SIG-M5 treated with dmso at 0.1 percent for 504 hours (cell line): Measurements from ENCODE around the gene KCNIP3.
A peak's percentile ranks its signal among the peaks of the same experiment; 100 is the strongest.
"Not testable (repeated sequence)": the region's sequence is repeated elsewhere in the genome, so short reads cannot be mapped to it uniquely, and the experiment has no call there.

Experiments
- DNase-seq: peaks from one replicate; lab custom pipeline; 2025; ENCODE audit not compliant: unreplicated experiment; lab: John Stamatoyannopoulos, UW

The KCNIP3 gene

DNA sequence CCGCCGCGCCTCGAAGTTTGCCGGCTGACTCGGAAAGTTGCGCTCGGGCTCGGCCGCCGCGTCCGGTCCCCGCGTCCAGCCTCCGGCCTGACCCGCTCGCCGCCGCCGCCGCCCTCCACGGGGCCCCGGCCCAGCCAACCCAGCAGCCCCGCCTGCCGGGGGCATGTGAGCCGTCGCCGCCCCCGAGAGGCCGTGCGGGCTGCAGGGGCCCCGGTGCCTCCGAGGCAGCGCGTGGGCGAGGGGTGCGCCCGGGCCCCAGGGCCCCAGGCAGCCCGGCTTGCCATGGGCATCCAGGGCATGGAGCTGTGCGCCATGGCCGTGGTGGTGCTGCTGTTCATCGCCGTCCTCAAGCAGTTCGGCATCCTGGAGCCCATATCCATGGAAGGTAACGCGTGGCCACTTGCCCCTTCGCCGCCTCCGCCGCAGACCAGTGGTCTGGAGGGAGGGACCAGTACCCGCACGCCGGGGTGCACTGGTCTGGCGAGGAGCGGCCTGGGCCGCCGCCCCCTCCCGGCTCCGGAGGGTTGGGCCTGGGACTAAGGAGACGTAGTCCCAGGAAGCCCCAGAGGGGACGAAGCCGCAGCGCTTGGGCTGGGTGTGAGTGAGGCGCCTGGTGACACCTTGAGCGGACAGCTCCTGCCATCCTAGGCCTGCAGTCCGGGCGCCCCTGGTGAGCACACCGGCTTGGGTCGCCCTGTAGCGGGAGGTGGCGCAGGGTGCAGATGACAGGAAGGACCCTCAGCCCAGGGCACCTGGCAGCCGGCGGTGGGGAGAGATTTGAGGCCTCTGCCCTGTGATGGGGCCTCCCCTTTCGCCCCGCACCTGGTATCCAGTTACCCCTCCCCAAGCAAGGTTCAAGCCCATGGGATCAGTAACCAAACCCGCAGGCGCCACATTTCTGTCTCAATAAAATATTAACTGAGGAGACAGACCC, 49.9 kb downstream of the KCNIP3 start:
- DNase-seq = no peak

DNA sequence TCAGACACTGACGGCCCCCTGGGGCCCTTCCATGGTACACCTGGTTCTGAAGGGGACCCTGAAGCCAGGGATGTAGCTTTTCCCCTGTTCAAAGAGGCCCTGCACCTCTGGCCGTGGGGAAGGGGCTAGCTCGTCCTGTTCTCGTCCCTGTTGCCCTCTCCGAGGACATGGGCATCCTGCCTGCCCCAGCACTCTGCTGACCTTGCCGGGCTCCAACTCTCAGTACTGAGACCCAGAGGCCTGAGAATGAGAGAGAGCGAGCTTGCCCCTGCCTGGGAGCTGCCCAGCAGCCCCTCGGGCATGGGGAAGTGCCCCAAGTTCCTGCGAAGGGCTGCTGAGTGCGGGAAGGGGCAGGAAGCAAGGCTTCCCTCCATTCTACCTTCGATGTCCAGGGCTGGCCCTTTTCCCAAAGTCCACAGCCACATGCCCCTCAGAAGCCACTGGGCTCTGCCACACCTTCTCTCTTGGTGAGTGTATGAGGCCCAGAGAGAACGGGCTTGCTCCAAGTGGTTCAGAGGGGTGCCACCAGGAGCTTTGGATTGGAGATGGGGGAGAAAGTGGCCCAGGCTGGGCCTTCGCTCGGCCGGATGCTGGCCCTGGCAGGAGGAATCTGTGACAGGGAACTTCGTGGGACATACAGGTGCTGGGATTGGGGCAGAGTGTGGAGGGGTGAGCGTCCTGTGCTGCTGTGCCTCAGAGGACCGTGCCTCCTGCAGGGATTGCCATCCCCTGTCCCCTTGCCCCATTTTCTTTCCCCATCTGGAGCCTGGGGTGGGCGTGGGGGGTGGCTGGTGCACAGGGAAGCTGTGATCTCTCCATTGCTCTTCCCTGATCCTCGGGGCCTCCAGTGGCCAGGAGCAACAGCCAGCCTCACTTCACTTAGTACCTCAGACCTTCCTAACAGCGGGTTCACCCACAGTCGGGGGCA, 50.8 kb downstream of the KCNIP3 start:
- no peak for DNase-seq

DNA sequence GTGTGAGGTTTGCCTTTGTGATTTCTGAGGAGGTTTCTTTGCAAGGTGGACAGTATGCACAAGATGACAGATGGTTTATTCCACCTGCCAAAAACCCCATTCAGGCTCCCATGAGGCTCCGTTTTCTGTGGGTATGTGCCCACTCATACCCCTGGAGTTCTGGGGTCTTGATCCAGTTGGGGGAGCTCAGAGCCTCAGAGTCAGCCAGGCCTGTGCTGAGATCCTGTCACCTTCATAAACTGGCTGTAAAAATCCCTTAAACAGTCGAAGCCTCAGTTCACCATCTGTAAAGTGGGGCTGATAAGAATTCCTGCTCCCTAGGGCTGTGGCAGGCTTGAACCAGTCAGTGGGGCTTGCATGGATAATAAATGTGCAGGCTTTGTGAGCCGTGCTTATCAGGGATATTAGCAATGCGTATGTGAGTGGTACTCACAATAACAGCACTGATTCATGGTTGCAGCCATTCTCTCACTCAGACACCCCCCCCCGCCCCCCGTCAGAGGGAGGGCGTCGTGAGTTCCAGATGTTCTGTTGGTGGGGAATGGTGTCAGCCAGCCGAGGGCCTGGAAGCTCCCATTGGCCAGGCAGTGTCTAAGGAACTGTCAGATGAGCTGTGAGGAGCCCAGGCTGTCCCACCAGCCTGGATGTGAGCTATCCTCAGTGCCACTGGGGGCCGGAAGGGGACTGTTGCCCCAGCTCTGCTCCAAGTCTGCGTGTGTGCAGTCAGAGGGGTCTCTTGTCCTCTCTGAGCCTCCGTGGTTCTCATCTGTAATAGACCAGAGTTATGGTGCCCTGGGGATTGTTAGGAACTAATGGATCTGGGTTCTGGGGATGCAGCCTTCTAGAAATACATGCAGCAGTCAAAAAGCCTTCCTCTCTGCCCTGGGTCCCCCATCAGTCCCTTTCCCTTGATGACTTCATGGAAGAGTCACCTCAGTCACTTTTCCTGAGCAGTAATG, 51.7 kb downstream of the KCNIP3 start:
- no peak for DNase-seq

DNA sequence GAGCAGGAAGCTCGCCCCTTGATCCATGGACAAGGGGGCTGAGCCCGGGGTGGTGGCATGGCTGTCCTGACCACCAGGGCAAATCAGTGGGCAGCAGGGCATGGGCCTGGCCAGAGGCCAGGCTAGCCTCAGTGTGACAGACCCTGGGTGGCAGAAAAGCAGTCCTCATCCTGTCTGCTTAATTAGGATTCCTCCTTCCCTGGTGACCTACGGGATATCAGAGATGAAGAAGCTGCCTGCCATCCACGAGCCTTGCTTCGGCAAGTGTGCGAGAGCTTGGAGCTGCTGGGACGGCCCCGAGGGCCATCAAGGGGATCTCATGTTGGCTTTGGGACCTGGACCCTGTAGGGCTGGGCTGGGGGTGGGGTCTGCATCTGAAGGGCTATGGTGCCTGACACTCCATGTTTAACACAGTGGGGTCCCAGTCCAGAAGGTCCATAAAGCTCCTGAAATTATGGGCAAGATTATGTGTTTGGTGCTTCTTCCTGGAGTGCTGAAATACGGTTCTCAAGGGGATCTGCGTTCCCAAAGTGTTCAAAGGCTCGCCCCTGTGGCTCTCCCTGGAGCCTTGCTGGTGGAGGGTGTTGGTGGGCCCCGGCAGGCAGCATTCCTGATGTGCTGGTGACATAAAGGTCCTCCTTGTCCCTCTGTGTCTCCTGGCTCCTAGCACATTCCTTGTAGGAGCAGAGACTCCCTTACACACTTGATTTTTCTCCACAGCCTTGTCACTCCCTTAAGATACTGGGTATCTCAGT, 52.6 kb downstream of the KCNIP3 start:
- no peak for DNase-seq

DNA sequence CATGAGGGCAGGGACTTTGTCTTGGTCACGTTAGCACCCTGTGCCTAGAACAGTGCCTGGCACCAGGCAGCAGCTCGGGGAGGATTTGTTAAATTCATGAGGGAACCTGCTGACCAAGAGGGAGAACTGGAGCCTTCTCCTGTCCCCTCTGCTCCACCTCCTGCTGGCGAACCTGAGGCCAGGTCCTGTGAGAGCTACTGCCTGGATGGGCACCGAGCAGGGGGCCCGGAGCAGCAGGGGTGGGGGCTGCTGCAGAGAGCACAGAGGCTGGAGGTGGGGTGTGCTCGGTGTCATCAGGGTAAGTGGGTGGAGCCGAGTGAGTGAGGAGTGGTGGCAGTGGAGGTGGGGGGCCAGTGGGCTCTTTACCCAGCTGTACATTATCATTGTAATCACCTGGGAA, 53.2 kb downstream of the KCNIP3 start:
- DNase-seq = no peak

DNA sequence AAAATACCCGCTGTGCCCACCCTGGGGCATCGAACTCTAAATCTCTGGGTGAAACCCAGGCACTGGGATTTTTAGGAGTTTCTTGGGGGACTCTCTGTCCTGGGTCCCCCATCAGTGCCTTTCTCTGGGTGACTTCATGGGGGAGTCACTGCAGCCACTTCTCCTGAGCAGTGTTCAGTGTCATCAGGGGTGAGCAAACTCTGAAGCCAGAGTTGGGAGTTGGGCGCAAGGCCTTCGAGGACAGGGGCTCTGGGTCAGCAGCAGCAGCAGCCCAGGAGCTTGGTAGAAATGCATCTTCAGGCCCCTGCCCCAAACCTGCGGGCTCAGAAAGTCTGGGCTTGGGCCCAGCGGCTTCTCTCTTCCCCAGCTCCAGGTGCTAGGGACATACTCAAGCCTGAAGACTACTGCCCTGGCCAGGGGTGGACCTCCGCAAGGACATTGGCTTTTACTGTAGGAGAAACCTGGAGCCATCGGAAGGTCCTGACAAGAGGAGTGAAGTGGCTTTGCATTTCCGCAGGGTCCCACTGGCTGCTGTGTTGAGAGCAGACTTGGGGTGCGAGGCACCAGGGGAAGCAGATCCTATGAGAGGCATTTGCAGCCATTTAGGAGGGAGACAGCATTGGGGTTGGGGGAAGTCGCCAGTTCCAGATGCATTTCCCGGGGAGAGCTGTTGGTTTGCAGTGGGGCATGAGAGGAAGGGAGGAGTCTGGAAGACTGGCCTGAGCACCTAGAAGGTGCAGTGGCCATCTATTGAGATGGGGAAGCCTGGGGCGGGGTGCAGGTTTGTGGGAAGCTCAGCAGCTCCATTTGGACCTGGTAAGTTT, 53.8 kb downstream of the KCNIP3 start:
- DNase-seq = no peak

DNA sequence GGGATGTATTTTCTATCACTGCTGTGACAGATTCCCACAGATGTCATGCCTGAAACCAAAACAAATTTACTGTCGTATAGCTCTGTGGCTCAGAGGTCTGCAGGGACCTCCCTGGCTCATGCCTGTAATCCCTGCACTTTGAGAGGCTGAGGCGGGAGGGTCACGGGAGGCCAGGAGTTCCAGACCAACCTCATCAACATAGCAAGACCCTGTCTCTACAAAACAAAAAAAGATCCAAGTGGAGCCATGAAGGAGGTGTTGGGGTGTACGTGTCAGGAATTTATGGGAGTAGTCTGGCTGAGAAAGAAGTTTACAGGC, 54.4 kb downstream of the KCNIP3 start:
- DNase-seq = no peak

DNA sequence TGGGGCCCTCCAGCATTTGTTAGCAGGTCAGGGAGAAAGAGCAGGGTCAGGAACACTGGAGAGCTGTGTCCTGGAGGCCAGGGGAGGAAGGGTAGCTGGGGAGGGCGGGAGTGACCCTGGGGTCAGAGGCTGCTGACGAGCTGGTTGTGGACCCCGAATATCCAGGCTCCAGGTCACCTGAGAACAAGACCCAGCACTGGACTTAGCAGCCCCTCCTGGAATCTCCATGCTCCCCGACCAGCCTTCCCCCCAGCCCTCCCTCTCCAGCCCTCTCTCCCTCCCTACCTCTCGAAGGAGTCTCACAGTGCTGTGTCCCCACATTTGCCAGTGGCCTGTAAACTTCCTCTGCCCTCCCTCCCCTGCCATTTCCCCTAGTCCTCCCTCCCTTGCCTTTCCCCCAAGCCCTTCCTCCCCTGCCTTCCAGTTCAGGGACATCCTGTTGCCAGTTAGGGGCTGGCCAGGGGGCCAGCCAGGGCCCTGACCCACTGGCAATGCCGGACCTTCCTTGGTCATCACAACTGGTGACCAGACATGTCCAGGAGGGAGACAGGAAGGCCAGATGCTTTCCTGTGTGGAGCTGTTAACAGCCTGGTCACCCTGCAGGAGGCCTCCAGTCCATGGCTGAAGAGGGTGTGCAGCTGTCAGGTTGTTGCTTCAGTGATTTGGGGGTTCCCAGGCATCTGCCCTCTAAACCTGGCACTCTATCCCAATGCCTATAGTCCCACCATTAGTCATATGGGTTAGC, 55.3 kb downstream of the KCNIP3 start:
- no peak for DNase-seq

DNA sequence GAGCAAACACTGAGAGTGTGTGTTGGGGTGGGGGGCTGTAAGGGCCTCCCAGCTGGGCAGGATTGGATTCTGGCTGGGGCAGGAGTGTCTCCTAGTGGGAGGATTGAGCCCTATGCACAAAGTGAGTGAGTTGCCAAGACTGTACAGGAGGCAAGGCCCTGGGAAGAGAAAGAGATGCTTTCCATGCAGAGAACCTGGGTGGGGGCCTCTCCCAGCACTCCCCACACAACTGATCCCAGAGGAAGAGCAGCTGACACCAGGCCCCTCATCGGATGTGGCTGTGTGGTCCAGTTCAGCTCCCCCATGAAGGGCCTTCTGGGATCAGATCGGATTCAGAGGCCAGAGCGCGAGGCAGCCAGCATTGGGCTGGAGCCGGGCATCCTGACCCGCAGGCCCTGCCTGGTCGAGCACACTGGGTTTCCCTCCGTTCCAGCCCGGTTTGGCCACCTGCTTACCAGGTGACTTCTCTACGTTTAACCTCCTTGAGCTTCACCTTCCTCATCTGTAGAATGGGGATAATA, 56.0 kb downstream of the KCNIP3 start:
- DNase-seq = no peak

DNA sequence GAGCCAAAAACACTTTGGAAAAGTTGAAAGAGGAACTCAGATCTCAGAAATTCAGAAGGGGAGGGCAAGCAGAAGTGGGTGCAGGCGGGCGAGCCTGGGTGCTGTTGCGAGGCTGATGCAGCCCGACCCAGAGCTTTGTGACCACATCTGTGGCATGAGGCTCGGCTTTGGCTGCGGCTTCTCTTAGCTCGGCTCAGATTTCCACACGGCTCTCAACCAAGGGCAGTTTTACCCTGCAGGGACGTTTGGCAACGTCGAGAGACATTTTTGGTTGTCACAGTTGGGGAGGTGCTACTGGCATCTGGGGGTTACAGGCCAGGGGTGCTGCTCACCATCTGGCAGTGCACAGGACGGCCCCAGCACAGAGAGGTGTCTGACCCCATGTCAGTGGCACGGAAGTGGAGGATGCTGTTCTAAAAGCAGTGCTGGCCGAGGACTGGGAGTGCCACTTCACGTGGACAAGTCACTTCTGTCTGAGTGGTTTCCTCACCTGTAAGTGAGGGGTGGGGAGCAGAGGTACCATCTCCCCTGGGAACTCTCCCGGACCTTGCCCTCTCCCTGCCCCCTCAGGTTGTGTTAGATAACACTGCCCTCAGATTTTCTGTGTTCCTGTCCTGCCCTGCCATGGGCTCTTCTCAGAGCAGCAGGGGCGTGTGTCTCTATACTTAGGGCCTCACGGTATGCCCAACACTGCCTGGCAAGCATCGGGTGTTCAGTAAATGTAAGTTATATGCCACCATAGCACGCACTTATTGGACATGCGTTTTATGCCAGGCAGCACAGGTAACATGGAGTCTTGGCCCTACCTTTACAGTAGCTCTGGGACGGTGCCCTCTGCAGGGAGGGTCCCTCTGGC, 56.7 kb downstream of the KCNIP3 start:
- DNase-seq = peak; percentile 41

DNA sequence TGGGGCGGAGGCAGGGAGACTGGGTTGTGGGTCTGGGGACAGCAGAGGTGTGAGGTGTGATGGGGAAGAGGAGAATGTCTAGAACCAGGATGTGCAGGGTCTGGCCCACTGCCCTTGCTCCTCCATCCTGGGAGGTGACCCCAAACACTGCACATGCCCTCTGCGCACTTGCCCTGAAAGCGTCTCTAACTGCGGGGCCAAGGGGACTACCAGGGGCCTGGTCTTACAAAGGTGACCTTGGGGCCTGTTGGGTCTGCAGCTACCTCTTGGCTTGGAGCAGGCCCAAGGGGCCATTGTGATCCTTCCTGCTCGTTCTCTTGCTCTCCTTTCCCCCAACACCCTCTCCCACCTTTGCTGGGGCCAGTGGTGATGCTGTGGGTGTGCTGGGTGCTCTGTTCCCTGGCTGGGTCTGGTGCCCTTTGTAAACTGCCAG, 57.3 kb downstream of the KCNIP3 start:
- DNase-seq = no peak

DNA sequence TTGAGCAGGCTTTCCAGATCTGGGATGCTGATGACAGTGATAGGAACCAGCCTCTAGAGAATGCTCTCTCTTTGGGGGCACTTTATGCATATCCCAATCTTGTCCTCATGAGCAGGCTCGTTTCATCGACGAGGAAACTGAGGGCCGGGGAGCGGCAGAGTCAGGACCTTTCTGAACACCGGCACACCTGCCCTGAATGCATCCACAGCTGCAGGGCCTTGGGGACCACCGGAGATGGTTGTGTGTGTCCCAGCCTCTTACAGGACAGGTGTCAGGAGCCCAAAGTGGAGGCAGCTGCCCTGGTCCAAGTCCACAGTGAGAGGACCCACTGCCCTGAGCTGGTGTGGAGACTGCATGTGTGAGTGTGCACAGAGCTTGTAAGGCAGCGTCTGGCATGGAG, 57.8 kb downstream of the KCNIP3 start:
- DNase-seq = no peak

DNA sequence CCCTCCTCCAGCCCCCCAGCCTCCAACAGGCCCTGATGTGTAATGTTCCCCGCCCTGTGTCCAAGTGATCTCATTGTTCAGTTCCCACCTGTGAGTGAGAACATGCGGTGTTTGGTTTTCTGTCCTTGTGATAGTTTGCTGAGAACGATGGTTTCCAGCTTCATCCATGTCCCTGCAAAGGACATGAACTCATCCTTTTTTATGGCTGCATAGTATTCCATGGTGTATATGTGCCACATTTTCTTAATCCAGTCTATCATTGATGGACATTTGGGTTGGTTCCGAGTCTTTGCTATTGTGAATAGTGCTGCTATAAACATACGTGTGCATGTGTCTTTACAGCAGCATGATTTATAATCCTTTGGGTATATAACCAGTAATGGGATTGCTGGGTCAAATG, 58.3 kb downstream of the KCNIP3 start:
- DNase-seq = not testable (repeated sequence)

DNA sequence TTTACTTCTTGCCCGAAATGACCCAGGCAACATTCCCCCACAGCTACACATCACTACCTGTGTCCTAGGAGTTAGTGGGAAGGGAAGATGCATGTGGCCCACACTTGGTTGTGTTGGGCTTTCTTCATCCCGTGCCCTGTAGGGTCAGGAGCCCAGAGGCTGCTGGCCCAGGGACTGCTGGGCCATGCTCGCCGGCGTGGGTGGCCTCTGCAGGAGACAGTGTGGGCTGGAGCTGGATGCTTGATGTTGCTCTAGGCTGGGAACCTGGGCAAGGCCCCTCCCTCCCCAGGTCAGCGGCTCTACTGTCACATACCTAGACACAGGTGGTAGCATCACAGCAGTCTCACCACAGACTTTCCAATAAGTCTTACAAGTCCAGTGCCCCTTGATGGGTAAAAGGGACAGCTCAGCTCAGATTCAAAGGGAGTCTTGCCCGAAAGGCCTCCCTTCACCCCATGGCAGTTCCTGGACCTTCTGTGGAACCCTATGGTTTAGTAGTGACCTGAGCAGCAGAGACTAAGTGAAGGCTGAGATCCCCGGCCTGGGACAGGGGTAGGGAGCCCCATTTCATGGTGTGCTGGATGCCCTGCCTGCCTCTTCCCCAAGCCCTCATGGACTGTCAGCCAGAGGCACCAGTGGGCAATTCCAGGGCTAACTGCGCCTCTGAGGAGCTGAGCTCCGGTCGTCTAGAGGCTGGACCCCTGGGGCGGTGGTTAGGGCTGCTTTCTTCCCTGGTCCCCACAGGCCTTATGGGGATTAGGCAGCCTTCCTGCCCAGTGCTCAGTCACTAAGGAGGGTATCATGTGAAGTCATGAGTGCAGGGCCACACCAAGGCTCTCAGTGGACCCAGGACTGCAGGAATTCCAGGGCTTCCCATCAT, 59.9 kb downstream of the KCNIP3 start:
- DNase-seq = no peak

DNA sequence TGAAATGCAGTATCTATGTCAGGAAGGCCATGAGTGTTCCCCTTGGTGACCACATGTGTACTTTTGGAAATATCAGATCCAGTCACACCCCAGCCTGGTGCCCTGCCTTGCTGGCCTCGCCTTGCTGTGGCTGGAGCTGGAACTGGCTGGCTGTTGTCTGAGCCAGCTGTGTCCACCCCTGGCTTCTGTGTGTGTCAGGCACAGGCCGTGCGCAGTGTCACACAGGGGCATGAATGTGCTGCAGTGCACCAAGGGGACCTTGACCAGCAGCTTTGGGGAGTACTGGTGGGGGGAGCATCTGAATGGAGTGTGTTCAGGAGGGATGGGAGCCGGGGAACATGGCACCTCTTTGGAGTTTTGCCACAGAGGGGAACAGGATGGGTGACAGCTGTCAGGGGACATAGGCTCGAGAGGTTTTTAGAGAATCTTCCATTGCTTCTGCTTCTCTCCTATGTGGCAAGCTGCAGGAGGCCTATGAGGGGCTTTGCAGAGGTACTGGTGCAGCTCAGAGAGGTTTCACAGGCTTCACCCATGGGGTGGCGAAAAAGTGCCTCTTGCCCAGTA, 60.7 kb downstream of the KCNIP3 start:
- no peak for DNase-seq

DNA sequence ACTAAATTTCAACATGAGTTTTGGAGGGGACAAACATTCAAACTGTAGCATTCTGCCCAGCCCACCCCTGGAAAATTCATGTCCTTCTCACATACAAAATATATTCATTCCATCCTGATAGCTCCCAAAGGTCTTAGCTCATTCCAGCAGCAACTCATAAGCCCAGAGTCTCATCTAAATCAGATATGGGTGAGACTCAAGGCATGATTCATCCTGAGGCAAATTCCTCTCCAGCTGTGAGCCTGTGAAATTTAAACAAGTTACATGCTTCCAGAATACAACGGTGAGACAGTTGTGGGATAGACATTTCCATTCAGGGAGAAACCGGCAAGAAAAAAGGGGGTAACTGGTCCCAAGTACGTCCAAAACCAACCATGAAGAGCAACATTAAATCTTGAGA, 61.9 kb downstream of the KCNIP3 start:
- no peak for DNase-seq
